Measurements from ENCODE around the gene HDAC8.
A peak's percentile ranks its signal among the peaks of the same experiment; 100 is the strongest.
"Not testable (repeated sequence)": the region's sequence is repeated elsewhere in the genome, so short reads cannot be mapped to it uniquely, and the experiment has no call there.

The HDAC8 gene

DNA sequence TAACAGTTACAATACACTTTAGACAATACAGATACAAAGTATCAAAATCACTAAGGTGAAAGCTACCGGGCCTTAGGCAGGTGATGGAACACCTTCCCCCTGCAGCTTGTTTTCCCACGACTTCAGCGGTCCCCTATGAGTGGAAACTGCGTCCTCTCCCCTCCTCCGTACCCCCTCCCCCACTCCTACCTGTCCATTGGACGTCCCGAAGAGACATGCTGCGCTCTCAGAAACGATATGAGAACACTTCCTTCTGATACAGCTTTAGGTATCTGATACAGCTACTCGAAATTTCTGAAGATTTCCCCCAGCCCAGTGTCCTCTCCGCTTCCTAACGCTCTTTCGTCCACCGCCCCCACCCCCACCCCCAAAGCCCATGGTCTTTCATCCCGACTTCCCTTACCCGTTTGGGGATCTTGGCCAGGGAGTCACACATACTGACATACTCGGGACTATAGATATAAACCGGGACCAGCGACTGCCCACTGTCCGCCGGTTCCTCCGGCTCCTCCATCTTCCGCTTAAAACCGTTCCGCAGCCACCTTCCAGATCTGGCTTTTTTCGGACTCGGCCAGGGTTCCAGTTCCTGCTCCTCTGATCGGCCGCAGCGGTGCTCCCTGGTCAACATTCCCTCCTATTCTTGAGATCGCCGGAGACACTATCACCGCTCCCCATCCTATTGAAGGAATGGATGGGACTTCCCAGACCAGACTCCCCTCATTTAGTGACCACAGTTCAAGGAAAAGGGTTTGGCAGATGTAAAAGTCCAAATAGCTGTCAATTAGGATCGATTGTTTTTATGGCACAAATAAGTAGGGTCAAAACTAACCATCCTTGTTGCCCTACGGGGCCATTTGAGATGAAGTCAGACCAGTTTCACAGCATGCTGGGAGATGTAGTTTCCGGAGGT, at the start of gene HDAC8:
Gene HDAC8, minus strand, starts transcription at position 596 of the 910 bp plus-strand sequence. Its CDS starts 82 bp downstream, at position 514.
- peak; percentile 67 for DNase-seq (ENCODE audit: low spot score)

DNA sequence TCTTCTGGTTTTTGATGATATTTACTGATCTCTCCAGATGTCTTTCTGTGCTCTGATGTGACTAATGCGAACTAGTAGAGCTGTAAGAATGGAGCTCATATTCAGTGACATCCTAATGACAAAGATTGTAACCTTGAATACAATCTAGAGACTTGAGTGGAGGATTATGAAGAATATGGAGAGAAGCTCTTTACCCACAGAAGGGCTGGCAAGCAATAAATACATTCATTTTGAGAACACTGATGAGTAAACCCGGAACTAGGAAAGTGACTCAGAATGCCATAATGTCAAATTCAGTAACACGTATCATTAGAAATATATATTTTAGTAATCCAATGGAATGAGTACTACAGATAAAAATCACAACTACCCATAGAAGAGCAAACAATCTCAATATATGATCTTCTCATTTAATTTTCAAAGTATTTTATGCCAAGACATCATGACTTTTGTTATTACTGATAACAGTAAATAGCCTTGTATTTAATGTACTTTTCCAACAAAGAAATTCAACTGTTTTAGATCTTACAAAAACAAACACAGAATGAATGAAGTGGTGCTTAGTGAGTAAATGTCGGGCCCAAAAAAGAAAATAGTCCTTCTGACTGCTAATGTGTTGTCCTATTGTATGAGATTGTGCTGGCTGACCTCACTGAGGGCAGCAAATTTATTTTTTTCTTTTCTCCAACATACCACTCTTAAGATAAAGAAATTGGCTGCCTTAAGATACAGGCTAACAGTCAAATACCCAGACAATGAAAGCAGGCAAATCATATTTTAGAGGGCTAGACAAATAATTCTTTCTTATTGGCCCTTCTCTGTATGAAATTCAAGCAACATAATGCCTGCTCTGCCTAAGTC, 49.2 kb upstream of the HDAC8 start:
- peak; percentile 7 for DNase-seq (ENCODE audit: low spot score)

DNA sequence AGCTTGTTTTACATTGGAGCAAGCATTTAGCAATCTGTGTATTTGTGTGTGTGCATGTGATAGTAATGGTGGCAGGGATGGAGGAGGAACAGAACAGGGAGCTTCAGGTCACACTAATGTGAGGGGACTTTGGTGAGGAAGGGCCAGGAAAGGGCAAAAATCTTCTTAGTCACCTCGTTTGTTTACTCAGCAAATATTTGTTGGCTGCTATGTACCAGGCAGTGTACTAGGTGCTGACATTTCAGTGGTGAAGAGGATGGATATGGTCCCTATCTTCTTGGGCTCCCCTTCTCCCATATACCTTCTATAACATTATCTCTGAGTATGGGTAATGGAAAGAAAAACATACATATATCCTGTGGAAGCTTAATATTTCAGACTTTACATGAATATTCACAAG, 48.5 kb upstream of the HDAC8 start:
- DNase-seq (ENCODE audit: low spot score) = no peak

DNA sequence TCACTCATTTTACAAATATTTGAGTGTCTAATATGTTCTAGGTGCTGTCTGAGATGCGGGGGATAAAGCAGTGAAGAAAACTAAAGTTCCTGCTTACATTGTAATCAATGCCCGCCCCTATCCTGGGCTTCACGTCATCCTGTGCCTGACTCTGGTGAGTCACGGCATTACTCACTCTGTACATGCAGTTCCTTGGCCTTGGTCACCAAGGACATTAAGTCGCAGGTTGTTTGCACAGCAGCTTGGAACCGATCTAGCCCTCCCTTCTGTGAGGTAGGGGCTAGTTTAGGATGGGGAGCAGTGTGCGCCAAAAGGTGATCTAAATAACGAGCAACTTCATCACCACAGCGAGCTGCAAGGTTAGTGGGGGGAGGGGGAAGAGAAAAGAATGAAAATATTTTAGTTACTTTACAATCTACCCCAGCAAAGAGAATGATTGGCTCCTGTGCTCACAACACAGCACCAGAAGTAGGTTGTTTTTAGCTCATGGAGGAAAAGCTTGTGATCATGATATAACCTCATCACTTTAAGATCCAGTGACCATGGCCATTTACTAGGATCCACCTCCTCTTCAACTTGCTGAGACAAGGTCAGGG, 48.0 kb upstream of the HDAC8 start:
- DNase-seq (ENCODE audit: low spot score) = peak; percentile 72

DNA sequence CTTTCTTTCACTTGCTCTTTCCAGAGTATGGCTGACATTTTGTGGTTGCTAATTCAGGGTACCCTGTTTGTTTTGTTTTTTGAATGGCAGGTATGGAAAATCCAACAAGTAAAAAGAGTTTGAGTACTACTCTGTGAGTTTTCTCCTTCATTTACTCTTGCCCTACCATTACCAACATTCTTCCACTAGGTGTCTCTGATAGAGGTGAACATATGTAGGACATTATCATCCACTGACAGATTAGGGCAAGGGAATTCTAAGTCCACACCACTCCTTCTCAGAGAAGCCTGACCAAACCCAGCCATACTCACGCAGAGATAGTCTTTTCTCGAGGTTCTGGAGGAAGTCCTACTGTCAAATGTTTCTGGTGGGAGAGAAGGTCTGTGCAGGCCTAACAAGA, 36.7 kb upstream of the HDAC8 start:
- DNase-seq (ENCODE audit: low spot score) = peak; percentile 28

DNA sequence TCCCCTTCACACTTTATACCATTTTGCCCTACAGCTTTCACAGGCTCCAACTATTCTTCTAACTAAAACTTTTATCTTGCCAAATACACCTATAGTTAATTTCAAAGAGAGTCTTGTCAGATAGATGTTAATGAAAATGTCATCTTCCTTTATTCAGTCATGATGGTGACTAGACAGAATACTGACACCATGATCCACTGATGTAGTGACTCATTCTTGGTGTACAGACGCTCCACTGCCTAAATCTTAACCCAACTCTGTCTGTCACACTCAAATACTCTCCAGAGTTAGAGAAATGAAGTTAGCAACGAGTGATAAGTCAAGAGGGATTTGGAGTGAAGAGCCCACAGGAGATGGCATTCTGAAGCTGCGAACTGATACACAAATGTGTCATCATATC, 32.1 kb upstream of the HDAC8 start:
- DNase-seq (ENCODE audit: low spot score) = no peak

DNA sequence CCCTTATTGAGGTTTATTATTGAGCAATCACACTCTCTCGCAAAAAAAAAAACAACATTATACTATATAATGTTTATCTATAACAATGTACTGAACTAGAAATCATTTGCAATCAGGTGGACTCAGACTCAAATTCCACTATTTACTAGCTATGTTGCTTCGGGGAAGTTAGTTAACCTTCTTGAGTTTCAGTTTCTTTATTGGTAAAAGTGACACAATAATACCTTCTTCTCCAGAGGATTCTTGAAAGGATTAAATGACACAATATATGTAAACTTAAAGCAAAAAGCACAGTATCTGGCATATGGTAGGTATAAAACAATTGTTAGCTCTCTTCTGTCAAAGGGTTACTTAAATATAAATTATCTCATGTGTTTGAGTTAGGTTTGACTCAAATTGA, 31.5 kb upstream of the HDAC8 start:
- no peak for DNase-seq (ENCODE audit: low spot score)

DNA sequence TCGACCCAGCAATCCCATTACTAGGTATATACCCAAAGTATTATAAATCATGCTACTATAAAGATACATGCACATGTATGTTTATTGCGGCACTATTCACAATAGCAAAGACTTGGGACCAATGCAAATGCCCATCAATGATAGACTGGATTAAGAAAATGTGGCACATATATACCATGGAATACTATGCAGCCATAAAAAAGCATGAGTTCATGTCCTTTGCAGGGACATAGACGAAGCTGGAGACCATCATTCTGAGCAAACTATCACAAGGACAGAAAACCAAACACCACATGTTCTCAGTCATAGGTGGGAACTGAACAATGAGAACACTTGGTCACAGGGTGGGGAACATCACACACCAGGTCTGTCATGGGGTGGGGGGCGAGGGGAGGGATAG, 18.4 kb upstream of the HDAC8 start:
- DNase-seq (ENCODE audit: low spot score) = not testable (repeated sequence)

DNA sequence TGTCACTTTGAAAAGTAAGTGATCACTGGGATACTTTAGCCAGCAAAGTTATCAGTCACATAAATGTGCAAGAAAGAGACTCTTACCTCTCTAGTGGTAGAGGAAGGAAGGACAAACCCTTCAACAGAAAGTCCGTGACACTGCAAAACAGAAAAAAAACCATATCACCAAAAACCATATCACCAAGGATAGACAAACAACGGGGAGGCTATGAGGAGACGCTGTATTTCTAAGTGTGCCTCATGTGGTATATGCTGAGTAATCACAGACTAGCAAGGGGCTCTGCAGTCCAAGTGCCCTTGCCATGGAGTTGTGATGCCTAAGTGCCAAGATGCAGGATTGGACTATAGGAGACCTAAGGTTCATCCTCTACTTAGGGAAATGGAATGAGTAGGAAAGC, 11.5 kb upstream of the HDAC8 start:
- DNase-seq (ENCODE audit: low spot score) = no peak

DNA sequence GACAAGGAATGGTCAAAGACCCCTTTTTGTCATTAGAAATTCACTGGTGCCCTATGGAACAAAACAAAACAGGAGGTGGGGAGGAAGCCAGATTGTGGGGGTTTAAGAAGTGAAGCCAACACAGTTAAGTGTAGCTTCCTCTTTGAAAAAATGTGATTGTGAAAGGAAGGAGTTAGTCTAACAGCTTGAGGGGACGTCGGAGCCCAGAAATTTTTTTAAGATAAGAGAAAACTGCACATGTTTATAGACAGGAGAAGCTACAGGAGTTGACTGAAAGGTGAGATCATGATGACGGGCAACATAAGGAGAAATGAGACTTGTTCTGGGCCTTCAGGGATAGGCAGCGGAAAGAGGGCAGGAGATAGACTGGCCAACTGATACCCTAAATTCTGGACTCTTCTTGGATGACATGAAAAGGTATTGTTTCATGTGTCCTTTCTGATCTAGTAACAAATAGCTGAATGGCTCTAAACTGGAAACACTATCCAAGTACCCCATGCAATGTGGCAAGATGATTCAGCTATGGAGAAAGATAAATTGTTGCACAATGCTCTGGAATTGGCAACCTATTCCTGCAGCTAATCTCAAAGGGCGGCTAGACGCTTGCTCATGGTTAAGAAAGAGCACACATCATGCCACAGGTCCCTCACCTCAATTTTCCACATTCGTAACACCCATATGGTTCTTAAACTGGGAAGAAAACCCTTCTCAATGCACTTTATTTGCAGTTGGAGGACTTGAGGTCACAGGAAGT, 3.7 kb upstream of the HDAC8 start:
- no peak for DNase-seq (ENCODE audit: low spot score)

DNA sequence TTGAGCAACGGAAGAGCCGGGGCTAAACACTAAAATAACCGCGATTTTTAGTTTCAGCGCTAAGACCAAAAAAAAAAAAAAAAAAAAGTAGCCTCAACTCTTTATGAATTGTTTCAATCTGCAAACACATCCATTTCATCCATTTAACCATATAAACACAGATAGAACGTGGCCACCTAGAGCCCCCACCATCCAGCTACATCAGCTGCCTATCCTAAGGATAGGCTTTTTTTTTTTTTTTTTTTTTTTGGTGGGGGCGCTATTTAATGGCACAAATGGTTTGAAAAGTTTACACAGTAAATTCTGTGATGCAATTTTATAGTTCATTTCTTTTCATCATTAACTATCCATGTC, 492 bp upstream of the HDAC8 start:
- no peak for DNase-seq (ENCODE audit: low spot score)

DNA sequence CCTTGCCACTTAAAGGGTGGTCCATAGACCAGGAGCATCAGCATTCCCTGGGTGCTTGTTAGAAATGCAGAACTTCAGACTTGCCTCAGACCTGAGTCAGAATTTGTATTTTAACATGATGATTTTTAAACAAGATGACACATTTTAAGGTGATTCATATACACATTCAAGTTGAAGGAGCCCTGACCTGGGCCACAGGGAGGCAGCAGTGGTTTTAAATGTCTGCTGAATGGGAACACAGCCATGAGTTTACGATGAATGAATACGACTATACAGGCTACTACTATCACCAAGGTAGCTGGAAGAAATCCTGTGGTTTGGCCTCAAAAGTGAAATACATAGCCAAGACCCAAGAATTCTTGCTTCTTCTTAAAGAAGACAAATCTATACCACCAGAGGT, 2.9 kb downstream of the HDAC8 start:
- peak; percentile 5 for DNase-seq (ENCODE audit: low spot score)

DNA sequence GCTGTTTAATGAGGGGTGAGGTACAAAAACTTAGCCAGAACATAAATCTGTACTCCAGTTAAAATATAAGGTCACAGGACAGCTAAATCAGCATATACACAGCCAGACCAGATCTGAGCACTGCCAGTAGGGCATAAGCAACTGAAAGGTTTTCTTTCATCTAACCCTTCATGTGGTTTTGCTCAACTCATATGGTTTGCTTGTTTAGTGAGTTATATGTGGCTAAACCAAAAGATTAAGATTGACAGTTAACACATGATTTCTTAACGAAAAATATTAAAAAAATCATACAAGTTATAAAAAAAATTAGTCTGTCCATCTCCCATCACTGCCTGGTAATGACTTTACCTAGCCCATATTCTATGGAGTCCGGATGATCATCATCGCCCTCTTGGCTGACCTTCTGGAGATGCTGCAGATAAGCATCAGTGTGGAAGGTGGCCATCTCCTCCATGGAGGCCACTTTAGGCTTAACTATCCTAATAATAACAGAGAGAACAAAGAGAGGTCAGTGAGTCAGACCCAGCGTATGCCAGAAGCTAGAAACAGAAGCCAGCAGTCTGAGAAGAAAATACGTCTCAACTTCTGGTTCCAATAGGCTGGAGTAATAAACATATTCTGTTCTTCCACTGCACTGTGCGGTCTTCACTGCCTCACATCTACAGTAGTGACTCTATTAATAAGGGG, 4.1 kb downstream of the HDAC8 start:
- no peak for DNase-seq (ENCODE audit: low spot score)

DNA sequence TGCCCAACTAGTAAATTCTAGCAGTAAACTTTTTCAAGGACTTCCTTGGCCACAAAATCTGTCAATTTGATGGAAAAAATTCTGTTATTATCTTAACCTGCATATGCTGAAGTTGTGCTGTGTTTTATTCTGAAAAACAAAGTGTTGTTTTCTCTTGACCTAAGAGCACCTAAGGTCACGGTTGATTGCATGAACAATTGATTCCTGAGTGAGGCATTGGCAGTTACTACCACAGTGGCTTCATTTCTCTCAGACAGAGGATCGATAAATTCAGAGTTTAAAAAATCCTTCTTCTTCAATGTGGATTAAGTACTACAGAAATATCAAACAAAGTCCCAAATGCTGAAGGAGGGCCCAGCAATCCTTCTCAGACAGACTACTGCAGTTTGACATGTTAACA, 6.2 kb downstream of the HDAC8 start:
- DNase-seq (ENCODE audit: low spot score) = no peak

DNA sequence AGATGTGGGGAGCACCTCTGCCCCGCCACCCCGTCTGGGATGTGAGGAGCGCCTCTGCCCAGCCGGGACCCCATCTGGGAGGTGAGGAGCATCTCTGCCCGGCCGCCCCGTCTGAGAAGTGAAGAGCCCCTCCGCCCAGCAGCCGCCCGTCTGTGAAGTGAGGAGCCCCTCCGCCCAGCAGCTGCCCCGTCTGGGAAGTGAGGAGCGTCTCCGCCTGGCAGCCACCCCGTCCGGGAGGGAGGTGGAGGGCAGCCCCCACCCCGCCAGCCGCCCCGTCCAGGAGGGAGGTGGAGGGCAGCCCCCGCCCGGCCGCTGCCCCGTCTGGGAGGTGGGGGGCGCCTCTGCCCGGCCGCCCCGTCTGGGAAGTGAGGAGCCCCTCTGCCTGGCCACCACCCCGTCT, 13.0 kb downstream of the HDAC8 start:
- not testable (repeated sequence) for DNase-seq (ENCODE audit: low spot score)

DNA sequence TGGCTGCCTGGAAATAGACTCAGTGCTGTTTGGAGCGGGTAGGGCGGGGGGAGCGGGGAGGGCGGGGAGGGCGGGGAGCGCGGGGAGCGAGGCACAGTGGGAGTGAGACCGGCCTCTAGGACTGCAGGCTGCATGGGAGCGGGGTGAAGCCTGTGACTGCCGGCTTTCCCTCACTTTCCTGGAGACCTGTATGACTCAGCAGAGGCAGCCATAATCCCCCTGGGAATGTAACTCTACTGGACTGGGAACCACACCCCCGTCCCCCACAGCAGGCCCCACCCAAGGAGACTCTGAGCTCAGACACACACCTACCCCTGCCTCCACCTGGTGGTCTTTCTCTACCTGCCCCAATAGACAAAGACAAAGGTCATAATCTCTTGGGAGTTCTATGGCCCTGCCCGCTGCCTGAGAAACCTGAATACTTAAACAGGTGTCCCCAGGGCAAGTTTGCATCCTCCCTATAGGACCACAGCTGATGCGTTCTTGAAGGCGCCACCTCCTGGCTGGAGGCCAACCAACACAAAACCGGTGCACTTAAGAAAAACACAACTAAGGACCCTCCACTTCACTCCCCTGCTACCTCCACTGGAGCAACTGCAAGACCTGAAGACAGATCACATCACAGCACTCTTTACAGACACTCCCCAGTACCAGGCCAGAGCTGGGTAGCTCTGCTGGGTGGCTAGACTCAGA, 18.0 kb downstream of the HDAC8 start:
- no peak for DNase-seq (ENCODE audit: low spot score)

DNA sequence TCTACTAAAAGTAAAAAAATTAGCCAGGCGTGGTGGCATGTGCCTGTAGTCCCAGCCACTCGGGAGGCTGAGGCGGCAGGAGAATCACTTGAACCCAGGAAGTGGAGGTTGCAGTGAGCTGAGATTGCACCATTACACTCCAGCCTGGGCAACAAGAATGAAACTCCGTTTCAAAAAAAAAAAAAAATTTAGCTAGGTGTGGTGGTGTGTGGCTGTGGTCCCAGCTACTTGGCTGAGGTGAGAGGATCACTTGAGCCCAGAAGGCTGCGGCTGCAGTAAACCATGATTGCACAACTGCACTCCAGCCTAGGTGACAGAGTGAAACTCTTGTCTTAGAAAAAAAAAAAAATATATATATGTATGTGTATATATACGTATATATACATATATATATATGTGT, 20.2 kb downstream of the HDAC8 start:
- DNase-seq (ENCODE audit: low spot score) = not testable (repeated sequence)

DNA sequence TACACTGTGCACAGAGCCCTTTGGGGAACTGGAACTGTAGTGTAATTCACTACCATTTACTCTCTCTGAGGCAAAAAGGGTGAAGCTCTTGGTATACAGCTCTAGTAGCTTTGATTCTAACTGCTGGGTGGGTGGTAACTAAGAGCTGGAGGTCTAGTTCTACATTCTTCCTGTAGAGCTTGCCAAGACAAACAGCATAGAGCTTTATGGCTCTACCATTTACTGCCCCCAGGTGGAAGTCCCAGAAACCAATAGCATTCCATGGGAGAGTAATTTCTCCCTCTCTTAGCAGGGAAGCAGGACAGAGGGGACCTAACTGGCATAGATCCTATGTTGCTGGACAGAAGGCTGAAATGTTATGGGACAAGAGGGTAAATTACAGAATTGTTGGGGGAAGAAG, 26.7 kb downstream of the HDAC8 start:
- DNase-seq (ENCODE audit: low spot score) = no peak

DNA sequence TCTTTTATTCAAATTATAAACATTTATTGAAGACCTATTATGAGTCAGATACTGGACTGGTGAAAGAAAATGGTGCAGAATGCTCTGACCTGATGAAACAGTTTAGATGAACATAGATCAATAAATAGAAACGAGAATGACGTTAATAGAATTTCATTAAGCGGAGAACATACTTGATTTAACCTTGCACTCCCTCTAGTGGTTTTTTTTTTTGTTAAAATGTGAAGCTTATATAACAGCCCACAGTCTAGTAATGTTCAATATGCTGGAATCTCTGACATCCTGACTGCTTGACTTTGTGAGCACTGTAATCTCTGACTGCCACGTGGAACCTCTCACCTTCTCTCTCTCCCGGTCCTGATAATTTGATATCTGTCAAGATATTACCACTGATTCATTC, 32.3 kb downstream of the HDAC8 start:
- peak; percentile 50 for DNase-seq (ENCODE audit: low spot score)

DNA sequence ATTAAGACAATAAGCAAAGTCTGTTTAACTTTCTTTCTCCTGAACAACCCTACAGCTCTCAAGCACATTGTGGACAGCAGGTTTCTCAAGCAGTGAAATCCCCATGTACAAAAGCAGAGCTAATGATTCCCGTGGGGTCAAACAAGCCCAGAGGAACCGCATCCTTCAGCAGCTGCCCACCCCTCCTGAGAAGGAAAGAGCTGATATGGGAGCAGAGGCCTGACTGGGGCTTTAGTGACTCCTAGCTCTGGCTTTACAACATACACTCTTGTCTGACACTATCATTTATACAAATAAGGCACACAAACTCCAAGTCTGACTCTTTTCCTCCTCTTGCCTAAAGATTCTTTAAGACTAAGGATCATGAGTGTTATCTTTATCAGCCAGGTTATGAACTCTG, 32.8 kb downstream of the HDAC8 start:
- no peak for DNase-seq (ENCODE audit: low spot score)

DNA sequence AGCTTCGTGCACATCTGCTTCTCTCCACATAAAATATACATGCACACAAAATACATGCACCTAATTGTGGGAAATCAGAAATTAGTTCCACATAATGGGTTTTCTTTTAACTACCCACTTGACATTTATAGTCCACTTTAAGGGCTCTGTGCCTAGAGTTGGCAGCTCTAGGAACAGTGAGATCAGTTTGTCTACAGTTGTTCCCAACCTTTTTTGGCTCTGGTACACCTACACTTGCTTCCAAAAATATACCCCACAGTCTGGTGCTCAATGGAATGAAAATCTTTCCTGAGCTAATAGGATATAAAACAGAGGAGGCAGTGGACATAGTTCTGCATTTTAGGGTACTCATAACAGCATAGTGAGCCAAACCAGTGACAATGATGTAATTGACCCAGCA, 36.1 kb downstream of the HDAC8 start:
- DNase-seq (ENCODE audit: low spot score) = no peak
